ENCODE results near the gene KDM8.
"Not testable (repeated sequence)": the region's sequence is repeated elsewhere in the genome, so short reads cannot be mapped to it uniquely, and the experiment has no call there.

The KDM8 gene

GRCh38 chr16:27243725-27244362 lies 40.5 kb downstream of the KDM8 start:
- no peak for DNase-seq (ENCODE audit: low read depth in 2 of 2)

- no peak for DNase-seq (ENCODE audit: low read depth in 2 of 2)
These were observed 41.0 kb downstream of the KDM8 start for GRCh38 chr16:27244363-27244755.

- no peak for DNase-seq (ENCODE audit: low read depth in 2 of 2)
These were observed 42.2 kb downstream of the KDM8 start for GRCh38 chr16:27245276-27246172.

- no peak for DNase-seq (ENCODE audit: low read depth in 2 of 2)
These were observed 43.1 kb downstream of the KDM8 start for GRCh38 chr16:27246439-27246838.

- DNase-seq (ENCODE audit: low read depth in 2 of 2), result not testable (repeated sequence)
These were observed 43.8 kb downstream of the KDM8 start for GRCh38 chr16:27247076-27247475.

- no peak for DNase-seq (ENCODE audit: low read depth in 2 of 2)
These were observed 44.7 kb downstream of the KDM8 start for GRCh38 chr16:27248036-27248435.

GRCh38 chr16:27248886-27249285 lies 45.6 kb downstream of the KDM8 start:
- not testable (repeated sequence) for DNase-seq (ENCODE audit: low read depth in 2 of 2)

- no peak for DNase-seq (ENCODE audit: low read depth in 2 of 2)
These were observed 48.3 kb downstream of the KDM8 start for GRCh38 chr16:27251541-27252205.

GRCh38 chr16:27252206-27252585 lies 48.9 kb downstream of the KDM8 start:
- DNase-seq (ENCODE audit: low read depth in 2 of 2), result no peak

GRCh38 chr16:27253526-27253930 lies 50.2 kb downstream of the KDM8 start:
- DNase-seq (ENCODE audit: low read depth in 2 of 2), result no peak

- no peak for DNase-seq (ENCODE audit: low read depth in 2 of 2)
These were observed 51.0 kb downstream of the KDM8 start for GRCh38 chr16:27254262-27254811.

- DNase-seq (ENCODE audit: low read depth in 2 of 2), result no peak
These were observed 53.5 kb downstream of the KDM8 start for GRCh38 chr16:27256861-27257260.

GRCh38 chr16:27257271-27257670 lies 53.9 kb downstream of the KDM8 start:
- no peak for DNase-seq (ENCODE audit: low read depth in 2 of 2)

- no peak for DNase-seq (ENCODE audit: low read depth in 2 of 2)
These were observed 55.0 kb downstream of the KDM8 start for GRCh38 chr16:27258241-27258734.

GRCh38 chr16:27259710-27260109 lies 56.4 kb downstream of the KDM8 start:
- DNase-seq (ENCODE audit: low read depth in 2 of 2), result no peak

- not testable (repeated sequence) for DNase-seq (ENCODE audit: low read depth in 2 of 2)
These were observed 59.6 kb downstream of the KDM8 start for GRCh38 chr16:27262904-27263423.

- no peak for DNase-seq (ENCODE audit: low read depth in 2 of 2)
These were observed 60.8 kb downstream of the KDM8 start for GRCh38 chr16:27264151-27264550.

GRCh38 chr16:27265982-27266381 lies 62.7 kb downstream of the KDM8 start:
- no peak for DNase-seq (ENCODE audit: low read depth in 2 of 2)

- DNase-seq (ENCODE audit: low read depth in 2 of 2), result no peak
These were observed 63.8 kb downstream of the KDM8 start for GRCh38 chr16:27267037-27267677.

- peak; percentile 87 to 94 for DNase-seq (ENCODE audit: low read depth in 2 of 2)
These were observed 65.3 kb downstream of the KDM8 start, which contains the start of gene NSMCE1 for GRCh38 chr16:27268376-27269299. Gene NSMCE1 (minus strand): TSS chr16:27268772. CDS start chr16:27257570, 11,202 bp downstream.
